ENCODE results near the gene ZC3HAV1. TPM values are rescaled to one million over a fixed set of nuclear protein-coding genes. Genes with fewer than 3 reads are reported as not detected.

ZC3HAV1 gene
- total and polyA plus RNA-seq, 10 of the 15 experiments (the other 5 are each of a cell fraction or from before 2014, with no cell fraction given) = 18.5 to 55.3 (median 44.7) TPM

- TF ChIP-seq ATF2 (IDR thresholded peaks at IDR 0.05; ENCODE audit: low read length) = no peak
- peak; percentile 84; the same call in 1 of the 2 replicates for TF ChIP-seq ZNF687 (IDR thresholded peaks at IDR 0.05)
- TF ChIP-seq CREM (IDR thresholded peaks at IDR 0.05; ENCODE audit: low read depth) = 0 out of 2 replicates have a peak, but pooled peaks have one; percentile 9
- 0 out of 2 replicates have a peak, but pooled peaks have one; percentile 8 for TF ChIP-seq ZSCAN29 (IDR thresholded peaks at IDR 0.05)
- TF ChIP-seq STAT1 (conservative IDR thresholded peaks at IDR 0.05) = 0 out of 2 replicates have a peak, but pooled peaks have one; percentile 45
- no peak for TF ChIP-seq MTA3 (IDR thresholded peaks at IDR 0.05; ENCODE audit: borderline replicate concordance, low read length)
- no peak for TF ChIP-seq KDM1A (IDR thresholded peaks at IDR 0.05; ENCODE audit: borderline replicate concordance)
- peak; percentile 98 for TF ChIP-seq HDAC6 (IDR thresholded peaks at IDR 0.05; ENCODE audit: unreplicated experiment)
- peak; percentile 76 for TF ChIP-seq MXI1 (IDR thresholded peaks at IDR 0.05; ENCODE audit: low read depth, low read length)
- TF ChIP-seq LARP7 (IDR thresholded peaks at IDR 0.05) = peak; percentile 92
- TF ChIP-seq EP300 (IDR thresholded peaks at IDR 0.05; ENCODE audit: borderline replicate concordance in 1 of 2, control insufficient read depth in 1 of 2, low read depth in 2 of 2, low read length in 2 of 2) = no peak
- no peak for TF ChIP-seq NR2C2 (IDR thresholded peaks at IDR 0.05; ENCODE audit: borderline replicate concordance, control insufficient read depth, insufficient read length, low read depth)
- TF ChIP-seq ATF7 (IDR thresholded peaks at IDR 0.05; ENCODE audit: low read depth) = no peak
- peak; percentile 94 for TF ChIP-seq MYC (IDR thresholded peaks at IDR 0.05; ENCODE audit: insufficient read depth, insufficient read length, insufficient replicate concordance, low read length, severe bottlenecking)
- no peak for TF ChIP-seq TCF12 (IDR thresholded peaks at IDR 0.05; ENCODE audit: low read depth, low read length)
- TF ChIP-seq SIN3A (IDR thresholded peaks at IDR 0.05; ENCODE audit: low read depth, low read length) = peak; percentile 87; the same call in 1 of the 2 replicates
- TF ChIP-seq ELK1 (IDR thresholded peaks at IDR 0.05; ENCODE audit: low read depth, low read length) = no peak
- TF ChIP-seq MAX (IDR thresholded peaks at IDR 0.05; ENCODE audit: low read depth, low read length) = peak; percentile 84
- TF ChIP-seq TAF1 (IDR thresholded peaks at IDR 0.05; ENCODE audit: borderline replicate concordance, low read depth, low read length) = peak; percentile 72; the same call in 1 of the 2 replicates
- TF ChIP-seq EGR1 (IDR thresholded peaks at IDR 0.05; ENCODE audit: borderline replicate concordance in 1 of 2, low read depth in 2 of 2, low read length in 2 of 2) = no peak
- TF ChIP-seq DPF2 (IDR thresholded peaks at IDR 0.05) = peak; percentile 82
- TF ChIP-seq POLR2AphosphoS5 (IDR thresholded peaks at IDR 0.05; ENCODE audit: low read length) = peak; percentile 65; the same call in 1 of the 2 replicates
- 0 out of 2 replicates have a peak, but pooled peaks have one; percentile 13 for TF ChIP-seq NR2F1 (conservative IDR thresholded peaks at IDR 0.05)
These were observed 73.8 kb downstream of the ZC3HAV1 start, which contains the start of gene ZC3HAV1L (continued) for GRCh38 chr7:139035586-139036353.

Data from GM12878 (cell line).